IPS-11a (cell line): ENCODE results near the gene PRDX2.

Experiments used
- H3K4me3 ChIP-seq: one replicate; pipeline ENCODE4 v1.5.1; 2013; ENCODE audit warnings: low read depth, low read length, control low read depth

PRDX2 gene

GRCh38 chr19:12792853-12793289, 8.7 kb downstream of the PRDX2 start:
- H3K4me3 ChIP-seq, result peak overlapping the region; percentile 69

- peak overlapping the region; percentile 69 for H3K4me3 ChIP-seq
These were observed 9.3 kb downstream of the PRDX2 start for GRCh38 chr19:12792051-12792852.

DNA sequence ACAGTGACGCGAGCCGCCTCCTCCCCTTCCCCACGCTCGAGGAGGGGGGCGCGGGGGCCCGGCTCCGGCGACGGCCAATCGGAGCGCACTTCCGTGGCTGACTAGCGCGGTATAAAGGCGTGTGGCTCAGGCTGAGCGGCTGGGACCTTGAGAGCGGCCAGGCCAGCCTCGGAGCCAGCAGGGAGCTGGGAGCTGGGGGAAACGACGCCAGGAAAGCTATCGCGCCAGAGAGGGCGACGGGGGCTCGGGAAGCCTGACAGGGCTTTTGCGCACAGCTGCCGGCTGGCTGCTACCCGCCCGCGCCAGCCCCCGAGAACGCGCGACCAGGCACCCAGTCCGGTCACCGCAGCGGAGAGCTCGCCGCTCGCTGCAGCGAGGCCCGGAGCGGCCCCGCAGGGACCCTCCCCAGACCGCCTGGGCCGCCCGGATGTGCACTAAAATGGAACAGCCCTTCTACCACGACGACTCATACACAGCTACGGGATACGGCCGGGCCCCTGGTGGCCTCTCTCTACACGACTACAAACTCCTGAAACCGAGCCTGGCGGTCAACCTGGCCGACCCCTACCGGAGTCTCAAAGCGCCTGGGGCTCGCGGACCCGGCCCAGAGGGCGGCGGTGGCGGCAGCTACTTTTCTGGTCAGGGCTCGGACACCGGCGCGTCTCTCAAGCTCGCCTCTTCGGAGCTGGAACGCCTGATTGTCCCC, 10.1 kb downstream of the PRDX2 start, which contains the start of gene JUNB:
Gene JUNB, plus strand, starts transcription at position 142 of the 706 bp plus-strand sequence. Its CDS starts 286 bp downstream, at position 428.
- peak within 1 kb of the TSS; percentile 69 for H3K4me3 ChIP-seq

- H3K4me3 ChIP-seq, result peak overlapping the region; percentile 69
These were observed 10.8 kb downstream of the PRDX2 start for GRCh38 chr19:12790628-12791344.

- peak overlapping the region; percentile 5 for H3K4me3 ChIP-seq
These were observed 11.5 kb downstream of the PRDX2 start for GRCh38 chr19:12789904-12790619.

DNA sequence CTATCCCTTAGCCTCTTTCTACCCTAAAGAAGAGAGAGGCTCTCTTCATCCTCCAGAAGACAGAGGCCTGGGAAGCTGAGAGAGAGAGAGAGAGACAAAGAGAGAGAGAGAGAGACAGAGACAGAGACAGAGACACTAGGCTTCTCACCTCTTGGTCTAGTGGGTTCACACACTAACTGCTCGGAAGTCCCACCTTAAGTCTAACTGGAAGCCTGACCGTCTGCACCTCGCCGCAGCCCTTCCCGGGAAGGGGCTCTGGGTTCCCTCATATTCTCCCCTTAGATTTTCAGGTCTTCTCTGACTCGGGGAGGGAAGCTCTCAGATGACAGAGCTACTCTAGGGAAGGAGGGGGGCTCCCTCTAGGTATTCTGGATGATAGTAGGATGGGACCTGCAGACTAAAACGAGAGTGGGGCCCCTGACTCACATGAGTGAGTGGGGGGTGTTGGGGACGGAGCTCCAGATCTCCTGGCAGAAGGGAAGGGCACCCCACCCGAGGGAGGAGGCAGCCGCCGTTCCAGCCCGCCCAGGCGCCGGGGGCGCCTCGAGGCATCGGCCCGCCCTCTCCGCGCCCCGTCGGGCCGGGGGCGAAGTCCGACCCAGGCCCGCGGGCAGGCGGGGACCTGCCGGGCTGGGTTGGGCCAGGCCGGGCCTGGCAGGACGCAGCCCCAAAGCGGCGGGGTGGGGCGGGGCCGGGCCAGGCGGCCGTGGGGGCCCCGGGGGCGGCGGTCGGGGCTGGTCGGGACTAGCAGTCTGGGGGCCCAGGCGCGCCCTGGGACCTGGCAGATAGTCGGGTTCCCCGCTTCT, 12.3 kb downstream of the PRDX2 start:
- H3K4me3 ChIP-seq, result peak overlapping the region; percentile 35

- no peak overlapping the region for H3K4me3 ChIP-seq
These were observed 12.9 kb downstream of the PRDX2 start for GRCh38 chr19:12788682-12789097.

DNA sequence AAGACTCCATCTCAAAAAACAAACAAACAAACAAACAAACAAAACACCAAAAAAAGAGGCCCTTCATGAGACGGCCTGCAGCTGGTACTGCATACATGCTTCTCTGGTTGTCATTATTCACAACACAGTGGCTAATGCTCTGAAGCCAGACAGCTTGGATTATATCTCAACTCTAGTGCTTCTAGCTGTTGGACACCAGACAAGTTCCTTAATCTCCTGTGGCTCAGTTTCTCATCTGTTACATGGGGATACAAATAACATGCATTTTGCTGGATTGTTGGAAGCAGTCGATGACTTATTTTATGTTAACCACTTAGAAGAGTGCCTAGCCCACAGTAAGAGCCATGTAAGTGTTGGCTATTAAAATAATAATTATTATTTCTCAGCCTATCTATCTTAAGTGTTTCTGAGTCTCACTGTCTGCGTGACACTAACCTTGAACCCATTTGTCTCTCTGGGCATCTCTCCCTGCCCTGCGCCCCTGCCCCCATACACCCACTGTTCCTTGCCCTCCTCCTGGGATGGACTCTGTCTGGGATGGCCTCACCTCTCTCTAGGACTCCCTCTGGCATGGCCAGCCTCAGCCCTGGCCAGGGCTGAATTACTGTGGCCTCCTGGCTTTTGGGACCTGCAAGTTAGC, 13.4 kb downstream of the PRDX2 start:
- H3K4me3 ChIP-seq, result no peak overlapping the region

DNA sequence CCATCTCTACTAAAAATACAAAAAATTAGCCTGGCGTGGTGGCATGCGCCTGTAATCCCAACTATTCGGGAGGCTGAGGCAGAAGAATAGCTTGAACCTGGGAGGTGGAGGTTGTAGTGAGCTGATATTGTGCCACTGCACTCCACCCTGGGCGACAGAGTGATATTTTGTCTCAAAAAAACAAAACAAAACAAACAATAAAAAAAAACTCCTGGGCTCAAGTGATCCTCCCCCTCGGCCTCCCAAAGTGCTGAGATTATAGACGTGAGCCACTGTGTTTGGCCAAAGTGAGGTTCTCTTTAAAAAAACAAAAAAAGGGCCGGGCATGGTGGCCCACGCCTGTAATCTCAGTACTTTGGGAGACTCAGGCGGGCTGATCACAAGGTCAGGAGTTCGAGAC, 14.1 kb downstream of the PRDX2 start:
- H3K4me3 ChIP-seq, result no peak overlapping the region

DNA sequence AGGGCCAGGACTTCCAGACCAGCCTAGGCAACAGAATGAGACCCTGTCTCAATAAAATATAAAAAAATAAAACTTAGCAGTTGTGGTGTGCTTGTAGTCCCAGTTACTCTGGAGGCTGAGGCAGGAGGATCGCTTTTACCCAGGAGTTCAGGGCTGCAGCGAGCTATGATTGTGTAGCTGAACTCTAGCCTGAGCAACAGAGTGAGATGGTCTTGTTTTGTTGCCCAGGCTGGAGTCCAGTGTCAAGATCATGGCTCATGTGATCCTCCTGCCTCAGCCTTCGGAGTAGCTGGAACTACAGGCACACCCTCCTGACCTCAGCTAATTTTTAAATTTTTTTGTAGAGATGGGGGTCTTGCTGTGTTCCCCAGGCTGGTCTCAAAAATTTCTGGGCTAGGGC, 14.6 kb downstream of the PRDX2 start:
- no peak overlapping the region for H3K4me3 ChIP-seq

DNA sequence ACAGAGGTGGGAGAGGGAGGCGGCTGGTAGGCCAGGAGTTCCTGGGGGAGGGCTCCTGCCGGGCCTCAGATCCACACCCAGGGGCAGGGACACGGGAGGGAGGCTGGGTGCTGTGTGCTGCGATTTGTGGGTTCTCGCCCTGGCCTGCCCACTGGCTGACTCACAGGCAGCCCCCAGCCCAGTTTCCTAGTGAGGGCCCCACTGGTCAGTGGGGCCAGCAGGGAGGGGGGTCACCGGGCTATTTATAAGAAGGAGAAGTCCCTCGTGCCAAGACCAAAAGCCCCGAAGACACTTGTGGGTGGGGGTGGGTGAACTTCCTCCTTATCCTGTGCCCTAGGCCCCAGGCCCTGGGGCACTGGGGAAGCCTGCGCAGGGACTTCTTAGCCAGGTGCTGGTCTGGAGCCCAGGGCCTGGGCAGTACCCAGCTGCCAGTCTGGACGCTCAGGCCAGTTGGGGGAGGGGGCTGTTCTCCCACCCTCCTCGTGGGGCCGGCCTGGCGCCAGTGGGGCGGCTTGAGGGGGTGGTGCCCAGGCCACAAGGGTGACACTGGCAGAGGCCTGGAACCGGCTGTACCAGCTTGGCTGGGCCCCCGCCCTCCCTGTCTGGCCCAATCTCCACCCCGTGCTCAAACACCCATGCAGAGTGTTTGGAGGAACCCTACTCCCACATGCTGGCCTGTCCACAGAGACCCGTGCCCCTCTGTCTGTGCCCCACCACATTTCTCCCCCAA, 15.3 kb downstream of the PRDX2 start:
- no peak overlapping the region for H3K4me3 ChIP-seq

- H3K4me3 ChIP-seq, result no peak overlapping the region
These were observed 16.1 kb downstream of the PRDX2 start for GRCh38 chr19:12785431-12786031.

- H3K4me3 ChIP-seq, result no peak overlapping the region
These were observed 16.6 kb downstream of the PRDX2 start for GRCh38 chr19:12784871-12785430.

GRCh38 chr19:12784394-12784870, 17.2 kb downstream of the PRDX2 start:
- no peak overlapping the region for H3K4me3 ChIP-seq

GRCh38 chr19:12783849-12784393, 17.7 kb downstream of the PRDX2 start:
- no peak overlapping the region for H3K4me3 ChIP-seq

- H3K4me3 ChIP-seq, result peak overlapping the region; percentile 47
These were observed 18.2 kb downstream of the PRDX2 start for GRCh38 chr19:12783291-12783848.
